IMR-90 (cell line): Measurements from ENCODE around the gene CCDC122. TPM values are rescaled to one million over a fixed set of nuclear protein-coding genes. Genes with fewer than 3 reads are reported as not detected.

Source experiments
- ATAC-seq: fragments of 200-7000 bp; cut with Tn5 transposase; 2 replicates; pipeline ENCODE4 v1.9.1; 2020; ENCODE audit warnings: low read depth, mild to moderate bottlenecking, moderate library complexity
- BruUV-seq: library from RNA; stranded (reverse); fragments of 400-500 nt; replicated peaks from 2 replicates; lab custom pipeline; 2021; lab: Mats Ljungman, UMichigan
- CTCF ChIA-PET: fragments of 300-600 bp; formaldehyde crosslinking; extraction: SDS; loops from one replicate; lab custom pipeline; 2021; ENCODE audit warnings: antibody characterized with exemption; lab: Yijun Ruan, JAX
- POLR2A ChIA-PET: fragments of 300-600 bp; sonication (Branson Sonifier 250); formaldehyde crosslinking; loops from one replicate; lab custom pipeline; 2022; ENCODE audit warnings: antibody characterized with exemption; ENCODE audit not compliant: unreplicated experiment; lab: Charles Lee
- DNase-seq: peaks from one replicate; pipeline ENCODE4 v3.0.0; 2013
- H2AFZ ChIP-seq: replicated peaks from 2 replicates; pipeline ENCODE3; 2013; ENCODE audit warnings: low read length, mild to moderate bottlenecking; ENCODE audit not compliant: poor library complexity
- H2AK5ac ChIP-seq: 2 replicates; pipeline ENCODE4 v1.6.1; 2013; ENCODE audit warnings: low read depth, low read length, inconsistent platforms
- H2AK9ac ChIP-seq: replicated peaks from 2 replicates; pipeline ENCODE3; 2013; ENCODE audit warnings: mild to moderate bottlenecking, low read depth, low read length, moderate library complexity; ENCODE audit not compliant: poor library complexity
- H2BK120ac ChIP-seq: 2 replicates; pipeline ENCODE4 v1.6.1; 2013; ENCODE audit warnings: low read depth, low read length, inconsistent platforms
- H2BK15ac ChIP-seq: 3 replicates; pipeline ENCODE4 v1.6.1; 2013; ENCODE audit warnings: low read depth, low read length, inconsistent platforms
- H2BK20ac ChIP-seq: 2 replicates; pipeline ENCODE4 v1.6.1; 2013; ENCODE audit warnings: low read depth, mild to moderate bottlenecking, inconsistent platforms, low read length, moderate library complexity
- H2BK5ac ChIP-seq: 2 replicates; pipeline ENCODE4 v1.6.1; 2013; ENCODE audit warnings: mild to moderate bottlenecking, low read depth, low read length, inconsistent platforms; ENCODE audit not compliant: poor library complexity, severe bottlenecking
- H3K14ac ChIP-seq: replicated peaks from 2 replicates; pipeline ENCODE4 v1.6.1; 2013; ENCODE audit warnings: low read depth, low read length, inconsistent platforms
- H3K18ac ChIP-seq: 2 replicates; pipeline ENCODE4 v1.6.1; 2013; ENCODE audit warnings: low read depth, low read length, control low read depth
- H3K23ac ChIP-seq: 2 replicates; pipeline ENCODE4 v1.6.1; 2013; ENCODE audit warnings: low read depth, low read length, inconsistent platforms
- H3K27ac ChIP-seq: 2 replicates; pipeline ENCODE4 v1.5.1; 2013; ENCODE audit warnings: mild to moderate bottlenecking, control low read depth, low read length; ENCODE audit not compliant: insufficient read depth
- H3K27me3 ChIP-seq: 2 replicates; pipeline ENCODE4 v1.6.1; 2013; ENCODE audit warnings: low read length; ENCODE audit not compliant: control insufficient read depth, insufficient read depth
- H3K36me3 ChIP-seq: 2 replicates; pipeline ENCODE4 v1.6.1; 2013; ENCODE audit warnings: low read length, mixed read lengths; ENCODE audit not compliant: control insufficient read depth, insufficient read depth
- H3K4ac ChIP-seq: 2 replicates; pipeline ENCODE4 v1.6.1; 2013; ENCODE audit warnings: low read depth, low read length, inconsistent platforms
- H3K4me1 ChIP-seq: 2 replicates; pipeline ENCODE4 v1.6.1; 2013; ENCODE audit warnings: low read length, mixed read lengths; ENCODE audit not compliant: control insufficient read depth, insufficient read depth
- H3K4me2 ChIP-seq: 2 replicates; pipeline ENCODE4 v1.6.1; 2013; ENCODE audit warnings: low read depth, mild to moderate bottlenecking, control low read depth, low read length, moderate library complexity
- H3K4me3 ChIP-seq: 2 replicates; pipeline ENCODE4 v1.5.1; 2013; ENCODE audit warnings: low read depth, mild to moderate bottlenecking, control low read depth, low read length, moderate library complexity; ENCODE audit not compliant: insufficient read depth
- H3K56ac ChIP-seq: 2 replicates; pipeline ENCODE4 v1.6.1; 2013; ENCODE audit warnings: low read length, inconsistent platforms; ENCODE audit not compliant: insufficient read depth; ENCODE audit errors: extremely low read depth
- H3K79me1 ChIP-seq, 2 experiments: 2 replicates each; pipeline ENCODE4 v1.6.1; 2013; ENCODE audit warnings: low read length in 2 of 2, inconsistent platforms in 1 of 2, low read depth in 1 of 2
- H3K9ac ChIP-seq: 2 replicates; pipeline ENCODE4 v1.6.1; 2013; ENCODE audit warnings: low read depth, low read length, control low read depth
- H3K9me1 ChIP-seq: 2 replicates; pipeline ENCODE4 v1.6.1; 2013; ENCODE audit warnings: low read length, inconsistent platforms; ENCODE audit not compliant: insufficient read depth
- H3K9me3 ChIP-seq: 2 replicates; pipeline ENCODE4 v1.6.1; 2013; ENCODE audit warnings: low read length; ENCODE audit not compliant: control insufficient read depth, insufficient read depth
- H4K20me1 ChIP-seq: 2 replicates; pipeline ENCODE4 v1.6.1; 2013; ENCODE audit warnings: low read length, inconsistent platforms; ENCODE audit not compliant: insufficient read depth
- H4K5ac ChIP-seq: 2 replicates; pipeline ENCODE4 v1.6.1; 2013; ENCODE audit warnings: mild to moderate bottlenecking, low read depth, low read length, control low read depth
- H4K8ac ChIP-seq, 2 experiments: 2 replicates each; pipeline ENCODE4 v1.6.1; 2013; ENCODE audit warnings: low read depth in 2 of 2, low read length in 2 of 2, control low read depth in 1 of 2, inconsistent platforms in 1 of 2
- H4K91ac ChIP-seq: 2 replicates; pipeline ENCODE4 v1.6.1; 2013; ENCODE audit warnings: low read depth, low read length, inconsistent platforms; ENCODE audit not compliant: insufficient read depth
- BHLHE40 ChIP-seq: fragments of 150-350 bp; IDR thresholded peaks from 2 replicates; pipeline ENCODE4 v1.6.1; 2016; ENCODE audit warnings: mild to moderate bottlenecking, low read depth, low read length
- CHD1 ChIP-seq: IDR thresholded peaks from 2 replicates; pipeline ENCODE4 v1.6.1; 2012; ENCODE audit warnings: low read depth, low read length, improper control_type of control experiment
- ELK1 ChIP-seq: fragments of 150-350 bp; IDR thresholded peaks from 2 replicates; pipeline ENCODE4 v1.6.1; 2016; ENCODE audit warnings: low read depth, mild to moderate bottlenecking, low read length, moderate library complexity, borderline replicate concordance
- FOS ChIP-seq: fragments of 150-350 bp; IDR thresholded peaks from 2 replicates; pipeline ENCODE4 v1.6.1; 2016; ENCODE audit warnings: low read depth, low read length
- MAFK ChIP-seq: IDR thresholded peaks from 2 replicates; pipeline ENCODE4 v1.6.1; 2012; ENCODE audit warnings: low read depth, low read length, improper control_type of control experiment
- MXI1 ChIP-seq: IDR thresholded peaks from 2 replicates; pipeline ENCODE4 v1.6.1; 2012; ENCODE audit warnings: low read depth, mild to moderate bottlenecking, low read length, moderate library complexity, borderline replicate concordance
- POLR2A ChIP-seq: IDR thresholded peaks from 2 replicates; pipeline ENCODE4 v1.6.1; 2012; ENCODE audit warnings: mild to moderate bottlenecking, low read depth, low read length
- USF2 ChIP-seq: fragments of 150-350 bp; IDR thresholded peaks from 2 replicates; pipeline ENCODE4 v1.6.1; 2017; ENCODE audit warnings: mild to moderate bottlenecking, antibody characterized with exemption, low read length, low read depth
- dilution Hi-C: fragments of 300-500 bp; cut with HindIII; formaldehyde crosslinking; loops from one replicate; pipeline ENCODE4 v1.14.3; 2018; ENCODE audit warnings: low sequenced_read_pairs; ENCODE audit not compliant: unreplicated experiment
- in situ Hi-C: fragments of 300-500 bp; cut with MboI; formaldehyde crosslinking; loops from 3 replicates; pipeline ENCODE4 v1.14.3; 2019; ENCODE audit warnings: low sequenced_read_pairs, inconsistent platforms, mixed read lengths
- intact Hi-C: fragments of 100-400 bp; cut with micrococcal nuclease; formaldehyde crosslinking; loops from 2 replicates; pipeline ENCODE4 v1.10.0; 2022
- polyA plus RNA-seq, 3 experiments: library from polyadenylated mRNA; depleted of rRNA; stranded (reverse); fragments of >200 nt; gene quantifications; 2 replicates each; pipeline ENCODE4 v1.2.3, GENCODE V29; 2012; ENCODE audit warnings: low replicate concordance in 1 of 3
- total RNA-seq: library from RNA; depleted of rRNA; stranded (reverse); fragments of >200 nt; gene quantifications from 2 replicates; pipeline ENCODE4 v1.2.3, GENCODE V29; 2012

Gene CCDC122
- total and polyA plus RNA-seq, 2 of the 4 experiments (the other 2 are of a cell fraction): 0.70 to 0.72 TPM

- Histone ChIP-seq H3K36me3 (no peaks in the 10 kb centered on the region), H4K5ac (no peak overlapping the region), H2BK120ac (no peak overlapping the region), H3K18ac (no peak overlapping the region), H4K91ac (no peak overlapping the region), H3K14ac (no peak overlapping the region), H3K23ac (no peak overlapping the region), H4K8ac (no peak overlapping the region), H3K4ac (no peak overlapping the region), H3K9me1 (no peaks in the 10 kb centered on the region), H3K79me1 (no peaks in the 10 kb centered on the region), H2AFZ (no peak overlapping the region), H3K4me3 (no peak overlapping the region), H3K56ac (no peak overlapping the region), H2BK15ac (no peak overlapping the region), H2AK5ac (no peak overlapping the region), H3K27me3 (peaks cover 3% of the 10 kb centered on the region; the same call in 1 of the 2 replicates), H3K27ac (no peak overlapping the region), H2BK20ac (no peak overlapping the region), H3K9ac (no peak overlapping the region), H2AK9ac (no peak overlapping the region), H3K9me3 (no peaks in the 10 kb centered on the region), H3K4me1 (no peaks in the 10 kb centered on the region), H4K20me1 (no peaks in the 10 kb centered on the region), H3K4me2 (no peak overlapping the region), H2BK5ac (no peak overlapping the region)
- no peak for TF ChIP-seq MXI1
- no peak for TF ChIP-seq POLR2A
- TF ChIP-seq CHD1: no peak
- no peak for TF ChIP-seq BHLHE40
- TF ChIP-seq USF2: no peak
- TF ChIP-seq ELK1: no peak
- TF ChIP-seq MAFK: no peak
- no peak for TF ChIP-seq FOS
- ChIA-PET POLR2A (no interaction called here), CTCF (no interaction called here)
- in situ Hi-C loops (loop anchor here (10.0 to 25.0 kb wide), 3 partner anchors 490 to 1207 kb away; no protein-coding TSS in a partner anchor), dilution Hi-C loops (no loop called here), intact Hi-C loops (no loop called here)
- BruUV-seq: no TSS peak
- ATAC-seq: no peak
- DNase-seq: no peak
These were observed 85.1 kb downstream of the CCDC122 start for GRCh38 chr13:43794416-43794815.
